Kidney tubule cell (primary cell): ENCODE measurements around the gene CEP63.

Experiments used
- DNase-seq: peaks from one replicate; pipeline ENCODE4 v3.0.0-alpha.2; 2018; ENCODE audit warnings: low spot score

CEP63 gene

DNA sequence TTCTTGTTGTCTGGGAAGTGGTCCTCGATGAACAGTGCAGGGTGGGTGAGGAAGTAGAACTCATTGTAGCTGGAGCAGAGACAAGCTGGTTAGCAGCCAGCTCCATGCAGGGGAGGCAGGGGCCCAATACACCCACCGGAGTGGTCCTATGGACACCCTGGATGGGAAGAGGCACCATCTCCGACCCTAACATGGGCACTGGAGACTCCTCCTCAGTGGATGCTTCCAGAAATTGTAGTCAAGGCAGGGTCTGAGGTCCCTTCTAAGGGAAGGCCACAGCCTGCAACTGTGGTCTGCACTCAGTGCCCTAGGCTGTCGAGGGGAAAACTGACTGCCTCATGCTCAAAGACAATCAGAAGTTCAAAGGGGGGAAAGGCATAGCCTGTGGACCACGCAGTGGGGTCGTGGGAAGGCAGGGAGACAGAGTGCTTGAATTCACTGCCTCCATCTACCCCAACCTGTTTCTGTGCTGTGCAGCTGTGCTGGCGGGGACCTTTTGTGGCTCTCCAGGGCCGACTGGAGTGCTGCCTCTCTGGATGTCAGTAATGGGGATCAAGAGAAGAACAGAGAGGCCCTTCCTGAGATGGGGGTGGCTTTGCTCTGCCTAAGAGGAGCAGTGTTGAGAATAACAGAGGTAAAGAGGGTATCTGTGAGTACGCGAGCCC is 123.0 kb downstream of the CEP63 start:
- DNase-seq, result no peak

DNA sequence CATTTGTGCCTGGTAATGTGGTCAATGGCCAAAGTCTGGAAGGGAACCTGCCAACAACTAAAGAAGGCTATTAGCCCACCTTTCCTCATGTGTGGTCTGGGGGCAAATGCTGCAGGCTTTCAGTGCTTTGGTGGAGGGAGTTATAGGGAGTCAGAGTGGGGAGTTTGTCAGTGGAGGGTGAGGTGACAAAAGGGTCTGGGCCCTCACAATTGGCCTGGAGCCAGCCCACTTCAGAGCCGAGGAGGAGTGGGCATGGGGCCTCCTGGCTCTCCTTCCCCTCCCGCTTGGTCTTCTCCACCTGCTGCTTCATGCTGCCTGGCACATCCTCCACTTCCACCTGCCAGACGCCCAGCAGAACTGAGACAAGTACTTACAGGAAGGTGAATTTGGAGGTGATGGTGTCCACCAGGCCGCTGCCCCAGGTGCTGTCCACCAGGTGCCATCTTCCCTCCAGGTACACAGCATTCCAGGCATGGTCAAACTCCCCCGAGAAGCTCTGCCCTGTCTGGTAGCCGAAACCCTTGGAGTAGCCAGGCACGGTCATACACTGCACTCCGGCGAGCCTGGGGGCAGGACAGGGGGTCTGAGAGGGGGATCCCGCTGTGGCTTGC is 124.1 kb downstream of the CEP63 start:
- DNase-seq, result no peak

DNA sequence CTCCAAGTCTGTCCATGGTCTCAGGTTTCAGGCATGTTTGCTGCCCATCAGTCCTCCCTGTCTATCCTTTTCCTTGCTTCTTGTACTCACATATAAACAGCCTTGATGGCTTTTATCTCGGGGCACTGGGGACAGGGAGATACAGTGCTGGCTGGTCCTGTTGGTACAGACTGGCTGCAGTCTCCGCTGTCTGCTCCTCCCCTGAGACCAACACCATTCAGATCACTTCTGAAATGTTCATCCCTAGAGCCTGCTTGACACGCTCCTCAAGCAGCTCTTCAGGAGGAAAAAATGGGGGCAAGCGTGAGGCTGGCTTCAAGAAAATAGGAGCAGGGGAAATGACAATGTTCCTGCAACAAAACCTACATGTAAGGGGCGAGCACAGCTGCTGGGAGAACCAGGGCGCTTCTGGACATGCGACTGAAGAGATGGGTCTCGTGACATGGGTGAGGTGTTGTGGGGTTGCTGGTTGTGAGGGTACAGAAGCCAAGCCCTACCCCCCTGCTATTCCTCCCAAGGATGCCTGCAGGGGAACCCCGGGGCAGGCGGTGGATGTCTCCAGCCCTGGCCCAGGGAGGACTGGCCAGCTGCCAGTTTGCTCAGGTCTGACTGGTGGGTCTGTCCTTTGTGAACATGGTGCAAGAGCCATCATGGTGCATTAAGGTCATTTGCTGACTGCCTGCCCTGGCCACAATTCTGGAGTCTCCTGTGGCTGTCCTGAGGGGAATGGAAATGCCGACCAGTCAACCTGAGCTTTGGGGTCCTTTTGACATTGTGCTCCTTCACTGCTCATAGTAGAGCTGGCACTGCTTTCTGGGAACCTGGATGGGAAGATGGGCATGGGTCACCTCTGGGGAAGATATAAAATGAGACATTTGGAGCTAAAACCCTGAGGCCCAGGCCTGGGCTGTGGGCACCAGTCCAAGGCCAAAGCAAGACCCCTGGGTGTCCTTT is 124.9 kb downstream of the CEP63 start:
- DNase-seq, result no peak

DNA sequence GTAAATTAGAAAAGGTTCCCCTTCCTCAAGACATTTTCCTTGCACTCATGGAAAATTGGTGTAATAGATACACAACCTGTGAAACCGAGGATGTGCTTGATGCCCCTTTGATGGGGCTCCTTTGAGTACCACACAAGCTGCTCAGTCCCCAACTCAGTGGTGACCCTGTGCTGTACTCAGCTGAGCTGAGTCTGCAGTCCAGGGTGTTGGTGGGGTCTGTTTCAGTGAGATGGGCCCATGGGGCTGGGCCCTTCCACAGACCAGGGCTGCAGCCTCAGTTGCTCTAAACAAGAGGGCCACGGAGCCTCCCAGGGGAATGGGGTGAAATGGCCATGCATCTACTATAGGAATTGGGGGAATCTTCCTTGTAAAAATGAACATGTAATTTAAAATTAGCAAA is 125.7 kb downstream of the CEP63 start:
- no peak for DNase-seq

DNA sequence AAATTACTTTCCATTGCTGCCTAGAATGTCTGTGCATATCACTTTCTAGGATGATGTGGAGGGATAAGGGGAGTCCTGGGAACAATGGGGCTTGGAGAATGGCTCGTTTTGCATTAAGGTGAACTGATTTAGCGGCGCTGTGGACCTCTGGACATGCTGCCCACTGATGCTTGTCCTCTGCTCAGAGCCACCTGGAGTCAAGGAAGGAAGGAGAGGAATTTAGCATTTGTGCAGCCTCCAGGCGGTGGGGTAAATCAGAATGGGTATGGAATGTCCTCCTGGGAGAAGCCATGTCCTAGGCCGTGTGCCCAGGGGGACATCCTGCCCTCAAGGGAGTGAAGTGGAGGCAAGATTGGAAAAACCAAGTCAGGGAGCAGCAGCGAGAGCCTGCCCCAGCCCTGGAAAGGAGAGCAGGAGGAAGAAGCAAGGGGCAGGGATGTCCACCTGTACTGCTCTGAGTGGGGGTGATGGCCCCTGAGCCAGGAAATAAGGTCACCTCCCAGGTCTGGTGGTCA is 127.2 kb downstream of the CEP63 start:
- DNase-seq, result no peak

DNA sequence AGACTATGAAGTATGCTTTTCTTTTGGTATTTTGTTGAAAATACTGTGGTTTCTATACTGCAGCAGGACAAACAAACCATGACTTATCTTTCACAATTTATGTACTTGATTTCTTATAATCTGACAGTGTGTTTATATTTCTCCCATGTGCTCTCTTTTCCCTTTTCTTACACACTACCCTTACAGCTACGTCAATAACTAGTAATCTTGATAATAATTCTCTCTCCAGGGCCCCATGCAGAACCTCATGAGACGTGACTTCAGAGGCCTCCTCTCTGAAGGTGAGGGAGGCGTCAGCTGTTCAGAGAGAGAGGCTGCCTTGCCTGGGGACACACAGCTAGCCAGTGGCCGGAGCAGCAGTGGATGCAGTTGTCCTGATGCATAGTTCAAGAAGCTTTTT is 129.1 kb downstream of the CEP63 start:
- DNase-seq, result no peak

DNA sequence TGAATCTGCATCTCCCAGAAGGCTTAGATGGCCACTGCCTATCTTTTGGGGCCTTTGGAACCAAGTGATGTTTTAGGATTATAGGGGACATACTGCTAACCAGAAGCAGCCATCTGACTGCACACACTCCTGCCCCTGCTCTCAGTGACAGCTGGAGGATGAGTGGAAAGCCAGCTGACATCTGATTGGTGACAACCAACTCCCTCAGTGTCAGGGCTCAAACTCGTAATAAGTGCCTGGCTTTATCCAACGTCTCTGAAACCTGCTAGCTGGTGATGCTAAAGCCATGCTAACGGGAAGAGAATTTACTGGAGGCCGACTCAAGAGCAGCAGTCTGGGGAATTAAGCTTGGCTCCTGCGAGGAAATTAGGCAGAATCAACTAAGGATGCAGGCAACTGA is 129.9 kb downstream of the CEP63 start:
- no peak for DNase-seq

DNA sequence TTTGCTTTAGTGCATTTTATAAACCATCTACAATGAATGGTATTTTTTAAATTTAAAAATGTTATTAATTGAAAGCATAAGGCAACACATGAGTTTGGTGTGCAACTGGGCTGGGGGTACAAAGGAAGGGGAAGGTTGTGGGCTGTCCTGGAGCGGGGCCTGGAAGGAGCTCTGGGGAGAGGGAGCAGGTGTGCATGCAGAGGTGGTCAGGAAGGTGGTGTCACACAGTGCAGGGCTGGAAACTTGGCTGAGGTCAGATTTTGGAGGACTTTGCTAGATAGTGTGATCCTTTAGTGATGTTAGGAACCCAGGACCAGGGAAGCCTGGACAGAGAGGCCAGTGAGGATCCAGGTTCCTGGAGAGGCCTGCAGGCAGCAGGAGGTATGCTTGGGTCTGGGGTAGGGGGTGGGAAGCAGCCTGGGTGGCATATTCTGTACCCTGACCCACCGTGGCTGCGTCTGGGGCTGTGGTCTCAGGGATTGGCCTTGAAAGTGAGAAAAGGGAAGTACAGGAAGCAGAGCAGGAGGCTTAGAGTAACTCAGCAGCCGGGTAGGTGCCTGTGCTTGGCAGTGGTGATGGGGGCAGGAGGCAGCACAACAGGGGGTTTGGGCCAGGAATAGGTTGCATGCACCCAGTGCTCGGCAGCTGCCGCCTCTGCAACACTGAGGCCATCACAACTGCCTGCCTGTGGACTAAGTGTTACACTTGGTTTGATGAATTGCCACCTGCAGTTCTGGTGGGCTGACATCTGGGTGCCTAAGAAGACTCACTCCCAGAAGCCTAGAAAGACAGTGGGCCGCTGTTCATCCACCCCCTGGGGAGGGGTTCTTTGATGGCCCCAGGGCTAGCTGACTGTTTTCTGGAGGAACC is 132.0 kb downstream of the CEP63 start:
- no peak for DNase-seq

DNA sequence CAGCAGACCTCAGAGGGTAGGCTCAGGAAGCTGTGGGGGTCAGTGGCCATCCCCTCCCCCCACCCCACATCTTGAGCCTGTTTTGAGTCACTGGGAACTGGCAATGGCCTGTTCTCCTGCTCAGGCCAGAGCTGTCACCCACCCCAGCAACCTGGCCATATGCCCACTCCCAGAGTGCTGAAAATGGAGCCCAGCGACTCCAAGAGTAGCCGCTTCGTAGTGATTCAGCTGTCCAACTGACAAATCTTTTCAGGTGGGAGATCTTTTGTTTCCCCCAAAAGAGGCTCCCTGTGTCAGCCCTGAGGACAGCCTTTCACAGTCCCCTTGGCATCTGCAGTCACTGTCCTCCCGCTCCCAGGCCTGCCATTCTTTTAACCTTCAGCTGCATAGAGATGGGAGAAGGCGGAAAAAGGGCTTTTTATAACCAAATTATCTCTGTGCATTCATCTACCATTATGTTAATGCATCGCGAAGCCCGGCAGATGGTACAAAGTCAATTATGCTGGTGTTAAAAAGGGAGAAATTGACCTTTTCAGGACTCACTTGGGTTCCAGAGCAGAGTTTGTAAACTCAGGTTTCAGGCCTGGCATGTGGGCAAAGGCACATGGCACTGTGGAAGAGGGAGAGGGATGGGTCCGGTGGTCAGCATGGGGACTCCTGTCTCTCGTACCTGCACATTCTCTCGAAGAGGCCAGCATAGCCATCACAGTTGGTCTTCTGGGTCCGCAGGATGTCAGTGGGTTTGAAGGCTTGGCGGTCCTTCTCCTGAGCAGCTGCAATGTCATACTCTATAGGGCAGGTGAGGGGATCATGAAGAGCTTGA is 132.8 kb downstream of the CEP63 start:
- DNase-seq, result no peak

DNA sequence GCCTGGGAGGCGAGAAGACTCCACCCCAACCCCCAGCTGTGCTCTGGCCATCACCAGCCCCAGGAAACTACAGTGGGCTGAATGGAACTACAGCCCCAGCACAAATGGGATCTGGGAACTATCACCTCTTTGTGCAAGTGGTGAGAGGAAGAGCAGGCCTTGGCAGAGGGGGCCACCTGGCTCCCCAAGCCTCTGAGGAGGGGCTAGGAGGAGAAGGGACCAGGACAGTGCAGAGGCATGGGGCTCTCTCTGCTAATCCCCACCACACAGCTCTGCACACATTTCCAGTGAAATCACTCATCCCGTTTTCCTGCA is 133.4 kb downstream of the CEP63 start:
- no peak for DNase-seq

DNA sequence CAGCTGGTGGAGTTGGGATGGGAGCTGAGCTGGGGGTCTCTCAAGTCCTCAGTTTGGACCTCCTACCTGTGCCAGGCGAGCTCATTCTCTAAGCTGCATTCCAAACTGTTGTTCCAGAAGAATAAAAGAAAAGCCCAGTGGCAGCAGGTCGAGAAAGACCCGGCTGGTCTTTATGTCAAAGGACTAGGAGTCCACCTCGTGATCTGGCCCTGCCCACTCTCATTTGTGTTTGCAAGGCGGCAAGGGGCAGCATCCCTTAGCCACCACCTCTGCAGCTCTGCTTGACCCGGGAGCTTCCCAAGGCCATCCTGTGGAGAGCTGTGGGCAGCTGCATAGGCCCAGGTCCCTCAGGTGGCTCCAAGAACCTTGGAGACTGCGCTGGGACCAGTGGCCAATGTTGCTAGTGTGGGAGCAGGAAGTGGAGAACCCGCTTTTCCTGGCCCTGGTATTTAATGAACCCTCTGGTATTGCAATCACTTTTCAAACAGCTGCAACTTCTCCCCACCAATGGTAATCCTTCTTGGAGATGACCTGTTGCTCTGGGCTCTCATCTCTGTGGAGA is 134.1 kb downstream of the CEP63 start:
- no peak for DNase-seq

DNA sequence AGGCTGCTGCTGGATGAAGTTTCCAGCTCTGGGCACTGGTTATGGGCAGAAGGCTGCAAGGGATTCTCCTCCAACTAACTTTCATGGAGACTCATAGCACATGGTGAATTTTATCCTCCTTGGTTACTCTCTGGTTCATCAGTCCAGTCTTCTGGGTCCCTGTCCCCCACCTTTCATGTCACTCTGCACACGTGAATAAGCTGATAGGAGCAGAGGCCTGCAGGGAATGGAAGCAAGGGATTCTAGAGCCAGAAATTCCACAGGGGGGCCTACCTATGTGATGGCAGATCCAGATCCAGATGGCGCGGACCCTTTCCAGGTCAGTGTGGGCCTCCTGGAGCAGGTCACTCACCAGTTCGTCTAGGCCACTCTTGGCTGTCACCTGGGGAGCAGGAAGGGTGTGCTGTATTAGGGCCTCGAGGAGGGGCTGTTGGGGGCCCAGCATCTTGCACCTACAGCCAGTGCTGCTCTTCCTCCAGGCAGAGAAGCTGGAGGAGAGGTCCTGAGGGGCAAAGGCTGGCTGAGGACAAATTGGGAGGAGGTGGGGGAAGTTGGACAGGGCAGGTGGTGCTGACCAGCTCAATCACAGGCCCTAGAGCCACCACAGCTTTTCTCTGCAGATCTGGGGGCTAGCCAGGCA is 134.7 kb downstream of the CEP63 start:
- DNase-seq, result no peak

DNA sequence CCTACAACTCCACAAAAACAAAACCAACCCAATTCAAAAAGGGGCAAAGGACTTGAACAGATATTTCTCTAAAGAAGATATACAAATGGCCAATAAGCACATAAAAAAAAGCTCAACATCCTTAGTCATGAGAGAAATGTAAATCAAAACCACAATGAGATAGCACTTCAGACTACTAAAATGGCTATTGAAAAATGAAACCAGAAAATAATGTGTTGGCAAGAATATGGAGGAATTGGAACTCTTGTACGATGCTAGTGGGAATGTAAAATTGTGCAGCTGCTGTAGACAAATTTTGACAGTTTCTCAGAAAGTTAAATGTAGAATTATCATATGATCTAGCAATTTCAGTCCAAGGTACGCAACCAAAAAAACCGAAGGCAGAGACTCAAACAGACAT is 136.0 kb downstream of the CEP63 start:
- no peak for DNase-seq

DNA sequence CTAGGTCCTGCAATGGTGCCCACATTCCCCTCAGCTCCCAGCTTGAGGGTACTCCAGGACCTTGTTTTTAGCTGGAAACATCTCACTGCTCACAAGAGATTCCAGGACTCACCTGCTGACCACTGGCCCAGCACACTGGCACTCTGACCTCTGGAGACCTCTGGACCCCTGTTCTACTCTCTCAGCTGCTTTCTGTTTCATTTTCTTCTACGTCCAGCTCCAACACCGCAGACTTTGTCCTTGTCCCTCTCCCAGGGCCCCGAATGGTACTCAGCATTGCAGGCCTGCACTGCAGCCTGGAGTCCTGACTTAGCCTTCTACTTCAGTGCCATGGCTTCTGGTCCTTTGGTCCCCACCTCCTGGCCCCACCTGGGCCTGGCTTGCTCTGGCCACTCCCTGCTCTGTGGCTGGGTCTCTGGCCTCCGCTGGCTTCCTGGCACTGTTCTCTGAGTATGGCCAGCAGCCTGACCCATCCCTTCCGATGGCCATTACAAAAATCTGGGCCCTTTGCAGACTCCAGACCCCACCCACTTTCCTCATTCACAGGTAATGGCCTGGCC is 137.0 kb downstream of the CEP63 start:
- DNase-seq, result no peak

DNA sequence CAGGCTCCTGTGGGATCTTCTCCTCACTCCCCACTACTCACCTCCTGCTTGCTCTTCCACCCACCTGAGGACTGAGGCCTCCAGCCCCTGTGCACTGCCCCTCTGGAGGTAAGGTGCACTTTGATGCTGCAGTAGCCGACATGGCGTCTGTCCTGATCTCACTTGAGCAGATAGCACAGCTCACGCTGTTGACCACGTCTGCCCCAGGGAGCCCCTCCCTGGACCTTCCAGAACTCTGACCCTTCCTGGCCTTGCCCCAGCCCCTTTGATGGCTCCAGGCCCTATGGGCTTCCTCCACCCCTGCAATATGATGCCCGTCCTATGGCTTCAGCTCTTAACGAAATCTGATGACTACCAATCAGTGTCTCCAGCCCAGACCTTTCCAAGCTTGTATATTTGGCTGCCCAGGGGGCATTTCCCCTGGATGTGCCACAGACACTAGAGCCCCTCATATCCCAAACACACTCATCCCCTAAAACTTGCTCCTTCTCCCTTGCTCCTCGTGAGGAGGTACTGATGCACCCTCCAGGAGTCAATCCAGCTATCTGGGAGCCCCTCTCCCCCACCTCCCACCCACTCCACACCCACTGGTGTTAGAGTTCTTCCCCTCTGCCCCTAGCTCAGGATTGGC is 137.9 kb downstream of the CEP63 start:
- DNase-seq, result no peak
